Measurements from ENCODE around the gene GPR141.

GPR141 gene

GRCh38 chr7:37753398-37754050, 70.0 kb downstream of the GPR141 start:
- DNase-seq (ENCODE audit: extremely low read depth, insufficient read length) = no peak
- H3K36me3 ChIP-seq (ENCODE audit: control insufficient read depth, insufficient read depth, low read length) = no peaks in the 10 kb centered on the region
- TF ChIP-seq CTCF (IDR thresholded peaks at IDR 0.05; ENCODE audit: insufficient read depth, low read length, poor library complexity, severe bottlenecking) = no peak
- H3K4me3 ChIP-seq (replicated peaks; ENCODE audit: low read depth, low read length) = no peak overlapping the region
- H3K27me3 ChIP-seq (replicated peaks; ENCODE audit: control insufficient read depth, insufficient read depth, low read length) = no peaks in the 10 kb centered on the region

GRCh38 chr7:37756797-37757551, 73.4 kb downstream of the GPR141 start:
- H3K27me3 ChIP-seq (replicated peaks; ENCODE audit: control insufficient read depth, insufficient read depth, low read length) = no peaks in the 10 kb centered on the region
- H3K36me3 ChIP-seq (ENCODE audit: control insufficient read depth, insufficient read depth, low read length) = no peaks in the 10 kb centered on the region
- DNase-seq (ENCODE audit: extremely low read depth, insufficient read length) = no peak
- TF ChIP-seq CTCF (IDR thresholded peaks at IDR 0.05; ENCODE audit: insufficient read depth, low read length, poor library complexity, severe bottlenecking) = no peak
- H3K4me3 ChIP-seq (replicated peaks; ENCODE audit: low read depth, low read length) = no peak overlapping the region

- no peak for TF ChIP-seq CTCF (IDR thresholded peaks at IDR 0.05; ENCODE audit: insufficient read depth, low read length, poor library complexity, severe bottlenecking)
- Histone ChIP-seq H3K4me3 (replicated peaks; ENCODE audit: low read depth, low read length) (no peak overlapping the region), H3K36me3 (ENCODE audit: control insufficient read depth, insufficient read depth, low read length) (no peaks in the 10 kb centered on the region), H3K27me3 (replicated peaks; ENCODE audit: control insufficient read depth, insufficient read depth, low read length) (no peaks in the 10 kb centered on the region)
- DNase-seq (ENCODE audit: extremely low read depth, insufficient read length) = no peak
Measured at GRCh38 chr7:37757563-37757962, 74.0 kb downstream of the GPR141 start.

- no peak for TF ChIP-seq CTCF (IDR thresholded peaks at IDR 0.05; ENCODE audit: insufficient read depth, low read length, poor library complexity, severe bottlenecking)
- DNase-seq (ENCODE audit: extremely low read depth, insufficient read length) = no peak
Measured at GRCh38 chr7:37758501-37759045, 75.0 kb downstream of the GPR141 start.

GRCh38 chr7:37759526-37759925, 76.0 kb downstream of the GPR141 start:
- no peaks in the 10 kb centered on the region for H3K36me3 ChIP-seq (ENCODE audit: control insufficient read depth, insufficient read depth, low read length)
- H3K4me3 ChIP-seq (replicated peaks; ENCODE audit: low read depth, low read length) = no peak overlapping the region
- H3K27me3 ChIP-seq (replicated peaks; ENCODE audit: control insufficient read depth, insufficient read depth, low read length) = no peaks in the 10 kb centered on the region
- TF ChIP-seq CTCF (IDR thresholded peaks at IDR 0.05; ENCODE audit: insufficient read depth, low read length, poor library complexity, severe bottlenecking) = no peak
- DNase-seq (ENCODE audit: extremely low read depth, insufficient read length) = no peak

More at GRCh38 chr7:37758501-37759045, 75.0 kb downstream of the GPR141 start:
- Histone ChIP-seq H3K4me3 (replicated peaks; ENCODE audit: low read depth, low read length) (no peak overlapping the region), H3K27me3 (replicated peaks; ENCODE audit: control insufficient read depth, insufficient read depth, low read length) (no peaks in the 10 kb centered on the region), H3K36me3 (ENCODE audit: control insufficient read depth, insufficient read depth, low read length) (no peaks in the 10 kb centered on the region)

All from GM06990 (cell line).